Hepatocyte (in vitro differentiated cells): ENCODE data around the gene UPK2.

Experiments used
- EZH2 ChIP-seq: fragments of 200-600 bp; sonication (generic); IDR thresholded peaks from 2 replicates; pipeline ENCODE4 v1.6.1; 2016; ENCODE audit warnings: antibody characterized with exemption, mild to moderate bottlenecking, borderline replicate concordance
- TF ChIP-seq, protein P1 (sequence below): fragments of 200-600 bp; sonication (generic); IDR thresholded peaks from 2 replicates; pipeline ENCODE4 v1.5.1; 2016; ENCODE audit warnings: antibody characterized with exemption, mild to moderate bottlenecking; ENCODE audit not compliant: poor library complexity

DNA sequence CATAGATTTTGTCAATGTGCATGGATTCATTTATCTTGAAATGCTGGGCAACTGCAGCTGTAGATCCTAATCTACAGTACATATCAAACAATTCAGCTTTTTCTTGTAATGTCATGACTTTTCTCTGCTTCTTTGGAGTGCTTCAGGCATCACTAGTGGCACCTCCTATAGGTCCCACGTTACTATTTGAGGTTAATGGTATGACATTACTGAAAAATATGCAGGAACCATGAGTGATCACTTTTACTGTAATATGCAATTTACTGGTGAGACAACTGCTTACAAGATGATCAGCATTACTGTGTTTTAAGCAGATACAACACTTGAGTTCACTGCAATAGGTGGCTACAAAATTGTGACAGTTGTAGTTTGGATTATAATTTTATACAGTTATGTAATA lies 44.8 kb downstream of the UPK2 start:
- TF ChIP-seq, protein P1, sequence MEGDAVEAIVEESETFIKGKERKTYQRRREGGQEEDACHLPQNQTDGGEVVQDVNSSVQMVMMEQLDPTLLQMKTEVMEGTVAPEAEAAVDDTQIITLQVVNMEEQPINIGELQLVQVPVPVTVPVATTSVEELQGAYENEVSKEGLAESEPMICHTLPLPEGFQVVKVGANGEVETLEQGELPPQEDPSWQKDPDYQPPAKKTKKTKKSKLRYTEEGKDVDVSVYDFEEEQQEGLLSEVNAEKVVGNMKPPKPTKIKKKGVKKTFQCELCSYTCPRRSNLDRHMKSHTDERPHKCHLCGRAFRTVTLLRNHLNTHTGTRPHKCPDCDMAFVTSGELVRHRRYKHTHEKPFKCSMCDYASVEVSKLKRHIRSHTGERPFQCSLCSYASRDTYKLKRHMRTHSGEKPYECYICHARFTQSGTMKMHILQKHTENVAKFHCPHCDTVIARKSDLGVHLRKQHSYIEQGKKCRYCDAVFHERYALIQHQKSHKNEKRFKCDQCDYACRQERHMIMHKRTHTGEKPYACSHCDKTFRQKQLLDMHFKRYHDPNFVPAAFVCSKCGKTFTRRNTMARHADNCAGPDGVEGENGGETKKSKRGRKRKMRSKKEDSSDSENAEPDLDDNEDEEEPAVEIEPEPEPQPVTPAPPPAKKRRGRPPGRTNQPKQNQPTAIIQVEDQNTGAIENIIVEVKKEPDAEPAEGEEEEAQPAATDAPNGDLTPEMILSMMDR: no peak
- no peak for TF ChIP-seq EZH2
